Occipital lobe (tissue), 3 donors: ENCODE data around the gene KRT79. TPM values are rescaled to one million over a fixed set of nuclear protein-coding genes. Genes with fewer than 3 reads are reported as not detected.

Experiments used
- DNase-seq: peaks from one replicate; lab custom pipeline; 2025; lab: John Stamatoyannopoulos, UW
- small RNA-seq: library from RNA; depleted of rRNA; stranded (forward); fragments of <200 nt; gene quantifications from one replicate; pipeline ENCODE3, GENCODE V24; 2014
- total RNA-seq: library from RNA; depleted of rRNA; stranded (reverse); fragments of >200 nt; gene quantifications from one replicate; pipeline ENCODE4 v1.2.3, GENCODE V29; 2014

The KRT79 gene
- total RNA-seq, 1 donor from 2014 or later, result not detected

- DNase-seq, result no peak
These were observed 61.9 kb downstream of the KRT79 start for GRCh38 chr12:52772188-52772587.

GRCh38 chr12:52771505-52771904, 62.6 kb downstream of the KRT79 start:
- no peak for DNase-seq

Small RNA genes lying within 50 kb of the gene (small RNA-seq; reads per million reads assigned to genes)
- gene AC107016.2, result not detected

Other genes with a start within 250 kb of the KRT79 start
- not detected for gene KRT72, start 232.8 kb downstream of the KRT79 start, total RNA-seq
- gene KRT73, start 215.8 kb downstream of the KRT79 start, total RNA-seq, result not detected
- gene KRT2, start 182.1 kb downstream of the KRT79 start, total RNA-seq, result not detected
- 0.16 TPM for gene KRT1, start 153.9 kb downstream of the KRT79 start, total RNA-seq
- gene KRT77, start 130.8 kb downstream of the KRT79 start, total RNA-seq, result not detected
- not detected for gene KRT76, start 57.0 kb downstream of the KRT79 start, total RNA-seq
- gene KRT3, start 38.2 kb downstream of the KRT79 start, total RNA-seq, result not detected
- 0.94 TPM for gene KRT4, start 20.2 kb downstream of the KRT79 start, total RNA-seq
- gene KRT78, start 14.7 kb upstream of the KRT79 start, total RNA-seq, result 1.9 TPM
- not detected for gene KRT8, start 70.8 kb upstream of the KRT79 start, total RNA-seq
- 1.6 TPM for gene KRT18, start 114.8 kb upstream of the KRT79 start, total RNA-seq
- 1,381 TPM for gene EIF4B, start 172.1 kb upstream of the KRT79 start, total RNA-seq
- 11.1 TPM for gene TNS2, start 215.8 kb upstream of the KRT79 start, total RNA-seq
- gene SPRYD3, start 245.1 kb upstream of the KRT79 start, total RNA-seq, result 29.6 TPM